ENCODE measurements around the gene PDE4B.

PDE4B gene

GRCh38 chr1:65985393-65986066, 192.8 kb downstream of the PDE4B start:
- H3K9ac ChIP-seq (ENCODE audit: low read depth, low read length, poor library complexity, severe bottlenecking) = no peak overlapping the region
- H3K4me1 ChIP-seq (ENCODE audit: insufficient read depth, low read length, poor library complexity, severe bottlenecking) = no peaks in the 10 kb centered on the region
- H3K79me2 ChIP-seq (ENCODE audit: insufficient read depth, low read length) = no peaks in the 10 kb centered on the region
- no peaks in the 10 kb centered on the region for H3F3A ChIP-seq (ENCODE audit: low read depth)
- H3K4me2 ChIP-seq (ENCODE audit: low read depth, low read length, poor library complexity, severe bottlenecking) = no peak overlapping the region
- H3K27me3 ChIP-seq (ENCODE audit: insufficient read depth, low read length, poor library complexity, severe bottlenecking) = no peaks in the 10 kb centered on the region
- H3K9me2 ChIP-seq (replicated peaks; ENCODE audit: low read depth, low read length) = no peaks in the 10 kb centered on the region
- H3K4me3 ChIP-seq (ENCODE audit: low read length, poor library complexity, severe bottlenecking) = no peak overlapping the region
- no peaks in the 10 kb centered on the region for H4K20me1 ChIP-seq (ENCODE audit: insufficient read depth, low read length, poor library complexity, severe bottlenecking)
- TF ChIP-seq CTCF (conservative IDR thresholded peaks at IDR 0.05; ENCODE audit: low read length) (no peak), EZH2phosphoT487 (IDR thresholded peaks at IDR 0.05; ENCODE audit: borderline replicate concordance) (no peak)
- no peaks in the 10 kb centered on the region for H3K9me3 ChIP-seq (ENCODE audit: insufficient read depth, low read depth, low read length)
- no peak overlapping the region for H2AFZ ChIP-seq (ENCODE audit: low read length)
- no peaks in the 10 kb centered on the region for H3K36me3 ChIP-seq (ENCODE audit: insufficient read depth, low read length)

- Histone ChIP-seq H4K20me1 (ENCODE audit: insufficient read depth, low read length, poor library complexity, severe bottlenecking) (no peaks in the 10 kb centered on the region), H3K27me3 (ENCODE audit: insufficient read depth, low read length, poor library complexity, severe bottlenecking) (no peaks in the 10 kb centered on the region), H3K9me2 (replicated peaks; ENCODE audit: low read depth, low read length) (no peaks in the 10 kb centered on the region), H3K9me3 (ENCODE audit: insufficient read depth, low read depth, low read length) (no peaks in the 10 kb centered on the region), H3K4me2 (ENCODE audit: low read depth, low read length, poor library complexity, severe bottlenecking) (no peak overlapping the region), H2AFZ (ENCODE audit: low read length) (no peak overlapping the region), H3K4me3 (ENCODE audit: low read length, poor library complexity, severe bottlenecking) (no peak overlapping the region), H3K9ac (ENCODE audit: low read depth, low read length, poor library complexity, severe bottlenecking) (no peak overlapping the region), H3K79me2 (ENCODE audit: insufficient read depth, low read length) (no peaks in the 10 kb centered on the region), H3F3A (ENCODE audit: low read depth) (no peaks in the 10 kb centered on the region), H3K36me3 (ENCODE audit: insufficient read depth, low read length) (no peaks in the 10 kb centered on the region), H3K4me1 (ENCODE audit: insufficient read depth, low read length, poor library complexity, severe bottlenecking) (no peaks in the 10 kb centered on the region)
- TF ChIP-seq EZH2phosphoT487 (IDR thresholded peaks at IDR 0.05; ENCODE audit: borderline replicate concordance) (no peak), CTCF (conservative IDR thresholded peaks at IDR 0.05; ENCODE audit: low read length) (no peak)
Observed at GRCh38 chr1:65986146-65986545, 193.5 kb downstream of the PDE4B start.

- H3K9ac ChIP-seq (ENCODE audit: low read depth, low read length, poor library complexity, severe bottlenecking) = no peak overlapping the region
- H3K79me2 ChIP-seq (ENCODE audit: insufficient read depth, low read length) = no peaks in the 10 kb centered on the region
- H3K4me2 ChIP-seq (ENCODE audit: low read depth, low read length, poor library complexity, severe bottlenecking) = no peak overlapping the region
- H3K9me3 ChIP-seq (ENCODE audit: insufficient read depth, low read depth, low read length) = no peaks in the 10 kb centered on the region
- H2AFZ ChIP-seq (ENCODE audit: low read length) = no peak overlapping the region
- H4K20me1 ChIP-seq (ENCODE audit: insufficient read depth, low read length, poor library complexity, severe bottlenecking) = no peaks in the 10 kb centered on the region
- H3K27me3 ChIP-seq (ENCODE audit: insufficient read depth, low read length, poor library complexity, severe bottlenecking) = no peaks in the 10 kb centered on the region
- no peaks in the 10 kb centered on the region for H3K4me1 ChIP-seq (ENCODE audit: insufficient read depth, low read length, poor library complexity, severe bottlenecking)
- H3K9me2 ChIP-seq (replicated peaks; ENCODE audit: low read depth, low read length) = no peaks in the 10 kb centered on the region
- H3F3A ChIP-seq (ENCODE audit: low read depth) = no peaks in the 10 kb centered on the region
- no peak for TF ChIP-seq CTCF (conservative IDR thresholded peaks at IDR 0.05; ENCODE audit: low read length)
- TF ChIP-seq EZH2phosphoT487 (IDR thresholded peaks at IDR 0.05; ENCODE audit: borderline replicate concordance) = no peak
- H3K4me3 ChIP-seq (ENCODE audit: low read length, poor library complexity, severe bottlenecking) = no peak overlapping the region
- H3K36me3 ChIP-seq (ENCODE audit: insufficient read depth, low read length) = no peaks in the 10 kb centered on the region
Observed at GRCh38 chr1:65990161-65990560, 197.5 kb downstream of the PDE4B start.

Data from Loucy (cell line).